ENCODE results near the gene TPST1.
"Not testable (repeated sequence)": the region's sequence is repeated elsewhere in the genome, so short reads cannot be mapped to it uniquely, and the experiment has no call there.

TPST1 gene

GRCh38 chr7:66395128-66395571 lies 190.0 kb downstream of the TPST1 start:
- not testable (repeated sequence) for DNase-seq

- not testable (repeated sequence) for DNase-seq
These were observed 190.9 kb downstream of the TPST1 start for GRCh38 chr7:66396052-66396451.

DNA sequence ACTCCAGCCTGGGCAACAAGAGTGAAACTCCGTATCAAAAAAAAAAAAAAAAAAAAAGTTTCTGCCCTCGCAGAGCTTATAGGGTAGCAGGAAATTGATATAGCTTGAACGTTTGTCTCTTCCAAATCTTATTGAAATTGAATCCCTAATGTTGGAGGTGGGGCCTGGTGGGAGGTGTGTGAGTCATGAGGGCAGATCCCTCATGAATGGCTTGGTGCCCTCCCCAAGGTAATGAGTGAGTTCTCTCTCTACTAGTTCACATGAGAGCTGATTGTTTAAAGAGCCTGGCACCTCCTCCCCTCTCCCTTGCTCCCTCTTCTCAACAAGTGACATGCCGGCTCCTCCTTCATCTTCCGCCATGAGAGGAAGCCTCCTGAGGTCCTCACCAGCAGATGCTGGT lies 193.7 kb downstream of the TPST1 start:
- not testable (repeated sequence) for DNase-seq

DNA sequence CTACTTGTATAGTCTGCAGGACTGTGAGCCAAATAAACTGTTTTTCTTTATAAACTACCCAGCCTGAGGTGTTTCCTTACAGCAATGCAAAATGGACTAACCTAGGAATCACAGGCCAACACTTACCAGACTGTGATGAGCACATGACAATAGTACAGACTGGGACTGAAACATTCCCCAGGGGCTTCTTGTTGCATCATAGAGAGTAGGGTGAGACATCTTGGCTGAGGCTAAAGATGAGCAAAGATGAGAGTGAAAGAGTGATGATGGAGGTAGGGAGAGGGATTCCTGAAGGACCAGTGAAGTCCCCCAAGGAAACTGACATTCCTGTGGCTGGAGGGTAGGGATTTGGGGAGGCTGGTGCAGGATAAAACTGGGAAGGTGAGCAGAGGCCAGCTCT lies 194.4 kb downstream of the TPST1 start:
- DNase-seq: no peak

DNA sequence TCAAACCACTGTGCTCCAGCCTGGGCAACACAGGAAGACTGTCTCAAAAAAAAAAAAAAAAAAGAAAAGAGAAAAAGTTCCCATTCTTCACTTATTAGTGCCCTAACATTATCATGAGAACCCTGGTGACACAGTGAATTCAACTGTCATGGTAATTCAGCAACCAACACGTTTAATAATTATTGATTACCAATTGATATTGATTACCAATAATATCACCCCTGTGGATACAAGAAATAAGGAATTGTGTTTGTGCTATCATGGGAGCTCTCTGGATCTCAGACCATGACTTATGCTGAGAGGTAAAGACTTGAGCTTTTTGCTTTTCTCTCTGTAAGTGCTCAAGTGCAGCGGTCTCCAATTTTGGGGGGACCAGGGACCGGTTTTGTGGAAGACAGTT lies 195.3 kb downstream of the TPST1 start:
- no peak for DNase-seq

GRCh38 chr7:66401126-66401525 lies 196.0 kb downstream of the TPST1 start:
- DNase-seq: not testable (repeated sequence)

DNA sequence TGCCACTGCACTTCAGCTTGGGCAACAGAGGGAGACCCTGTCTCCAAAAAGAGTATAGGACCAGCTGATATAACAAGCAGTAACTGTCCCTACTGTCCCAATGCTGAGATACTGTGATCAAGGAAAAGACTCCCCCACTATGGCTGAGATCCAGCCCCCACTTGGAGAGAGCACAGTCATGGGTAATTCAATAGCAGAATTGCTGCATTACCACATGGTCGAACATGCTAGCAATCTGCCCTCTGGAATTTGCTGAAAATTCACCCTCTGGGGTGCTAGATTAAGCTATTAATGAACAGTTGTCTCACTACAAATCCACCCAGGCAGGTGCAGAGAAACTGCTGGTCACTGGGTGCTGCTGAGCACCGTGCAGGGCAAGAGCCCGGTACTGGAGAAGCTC lies 196.8 kb downstream of the TPST1 start:
- DNase-seq: not testable (repeated sequence)

DNA sequence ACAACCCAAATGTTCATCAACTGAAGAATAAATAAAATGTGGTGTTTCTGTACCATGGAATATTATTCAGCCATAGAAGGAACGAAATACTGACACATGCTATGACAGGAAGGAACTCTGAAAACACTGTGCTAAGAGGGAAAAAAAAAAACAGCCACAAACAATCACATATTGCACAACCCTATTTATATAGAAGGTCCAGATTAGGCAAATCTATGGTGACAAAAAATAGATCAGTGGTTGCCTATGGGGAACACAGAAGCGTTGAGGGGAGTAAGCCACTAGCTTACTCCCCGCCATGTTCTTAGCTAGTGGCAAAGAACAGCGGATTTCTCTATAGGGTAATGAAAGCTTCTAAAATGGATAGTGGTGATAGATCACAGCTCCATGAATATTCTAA lies 198.4 kb downstream of the TPST1 start:
- no peak for DNase-seq

DNA sequence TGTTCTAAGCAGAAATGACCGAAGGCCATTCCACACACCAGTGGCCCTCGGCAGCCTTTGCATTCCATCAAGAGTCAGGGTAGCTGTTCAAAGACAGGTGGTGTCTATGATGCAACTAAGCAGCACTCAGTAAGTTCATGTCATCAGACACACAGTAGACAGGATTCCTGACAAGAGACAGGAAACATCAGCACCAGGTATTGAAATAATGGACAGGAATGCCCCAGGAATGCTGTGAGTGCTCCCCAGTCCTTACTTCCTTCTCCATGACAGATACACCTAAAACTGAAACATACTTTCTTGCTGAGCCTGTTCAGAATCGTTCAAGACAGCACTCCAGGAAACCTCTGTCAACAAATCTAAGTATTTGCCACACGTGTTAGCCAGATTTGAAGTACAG lies 204.4 kb downstream of the TPST1 start:
- DNase-seq: no peak
